Activated CD8-positive, alpha-beta T cell treated with anti-CD3 and anti-CD28 coated beads, Interleukin-2, amount 10 ng/mL, durations not matched to agents 7 days and 5 days (primary cell): Measurements from ENCODE around the gene PLXNB1. TPM values are rescaled to one million over a fixed set of nuclear protein-coding genes. Genes with fewer than 3 reads are reported as not detected.

Source experiments
- ATAC-seq: fragments of 150-1000 bp; cut with Tn5 transposase; one replicate; pipeline ENCODE4 v1.10.0; 2021; ENCODE audit warnings: moderate library complexity
- CTCF ChIA-PET: fragments of 350-600 bp; sonication (Branson Sonifier 250); formaldehyde crosslinking; loops from one replicate; lab custom pipeline; 2021; ENCODE audit warnings: antibody characterized with exemption; lab: Charles Lee
- POLR2A ChIA-PET: fragments of 350-600 bp; sonication (Branson Sonifier 250); formaldehyde crosslinking; loops from one replicate; lab custom pipeline; 2021; ENCODE audit warnings: antibody characterized with exemption; lab: Charles Lee
- DNase-seq: peaks from one replicate; pipeline ENCODE4 v3.0.0-alpha.2; 2020
- H3K27ac Mint-ChIP-seq: one replicate; pipeline ENCODE4 v1.8.0; 2021; ENCODE audit warnings: mild to moderate bottlenecking, mixed read lengths
- H3K27me3 Mint-ChIP-seq: one replicate; pipeline ENCODE4 v1.8.0; 2021; ENCODE audit warnings: low read depth, mixed read lengths
- H3K36me3 Mint-ChIP-seq: one replicate; pipeline ENCODE4 v1.8.0; 2021; ENCODE audit warnings: low read depth, mixed read lengths
- H3K4me1 Mint-ChIP-seq: one replicate; pipeline ENCODE4 v1.8.0; 2021; ENCODE audit warnings: low read depth, mixed read lengths
- H3K4me3 Mint-ChIP-seq: one replicate; pipeline ENCODE4 v1.8.0; 2021; ENCODE audit warnings: mild to moderate bottlenecking, mixed read lengths
- H3K9me3 Mint-ChIP-seq: one replicate; pipeline ENCODE4 v1.8.0; 2022; ENCODE audit warnings: mixed read lengths; ENCODE audit not compliant: insufficient read depth
- total RNA-seq, 2 experiments: library from RNA; stranded (reverse); gene quantifications; one replicate each; pipeline ENCODE4 v1.2.3, GENCODE V29; 2021

The PLXNB1 gene
- total RNA-seq, 2 experiments from 2014 or later: 0.76 to 1.7 TPM

GRCh38 chr3:48417529-48418108, 12.3 kb downstream of the PLXNB1 start:
- ChIA-PET CTCF (interaction anchor here (0.6 to 7.3 kb wide), 2 partner anchors 17 to 18 kb away, joined by 3 to 47 read pairs; no protein-coding TSS in a partner anchor), POLR2A (interaction anchor here (1.1 kb wide), 1 partner anchor 10 kb away, joined by 5 read pairs; no protein-coding TSS in a partner anchor)
- ATAC-seq: no peak
- no peak for DNase-seq
- Mint-ChIP-seq H3K36me3 (no peaks in the 10 kb centered on the region), H3K4me3 (no peak overlapping the region), H3K9me3 (no peaks in the 10 kb centered on the region), H3K4me1 (peaks cover 4% of the 10 kb centered on the region), H3K27ac (no peak overlapping the region), H3K27me3 (no peaks in the 10 kb centered on the region)

GRCh38 chr3:48416546-48416945, 13.3 kb downstream of the PLXNB1 start:
- Mint-ChIP-seq H3K36me3 (no peaks in the 10 kb centered on the region), H3K9me3 (no peaks in the 10 kb centered on the region), H3K4me1 (no peaks in the 10 kb centered on the region), H3K4me3 (no peak overlapping the region), H3K27me3 (no peaks in the 10 kb centered on the region), H3K27ac (no peak overlapping the region)
- ATAC-seq: no peak
- POLR2A ChIA-PET: interaction anchor here (1.1 kb wide), 1 partner anchor 9 kb away, joined by 5 read pairs; no protein-coding TSS in a partner anchor
- DNase-seq: no peak
- CTCF ChIA-PET: interaction anchor here (1.4 to 7.3 kb wide), 3 partner anchors 16 to 20 kb away, joined by 4 to 47 read pairs (median 6); no protein-coding TSS in a partner anchor

GRCh38 chr3:48416091-48416505, 13.8 kb downstream of the PLXNB1 start:
- ChIA-PET CTCF (interaction anchor here (1.4 to 7.3 kb wide), 3 partner anchors 16 to 20 kb away, joined by 4 to 47 read pairs (median 6); no protein-coding TSS in a partner anchor), POLR2A (no interaction called here)
- Mint-ChIP-seq H3K36me3 (no peaks in the 10 kb centered on the region), H3K27ac (no peak overlapping the region), H3K4me1 (no peaks in the 10 kb centered on the region), H3K9me3 (no peaks in the 10 kb centered on the region), H3K27me3 (no peaks in the 10 kb centered on the region), H3K4me3 (no peak overlapping the region)
- DNase-seq (no peak), ATAC-seq (no peak)

- H3K27ac Mint-ChIP-seq: no peak overlapping the region
- no peak overlapping the region for H3K4me3 Mint-ChIP-seq
- H3K9me3 Mint-ChIP-seq: no peaks in the 10 kb centered on the region
- ChIA-PET POLR2A (no interaction called here), CTCF (interaction anchor here (1.4 to 7.3 kb wide), 3 partner anchors 17 to 21 kb away, joined by 4 to 47 read pairs (median 6); no protein-coding TSS in a partner anchor)
- DNase-seq (no peak), ATAC-seq (no peak)
- H3K27me3 Mint-ChIP-seq: no peaks in the 10 kb centered on the region
- no peaks in the 10 kb centered on the region for H3K4me1 Mint-ChIP-seq
- H3K36me3 Mint-ChIP-seq: no peaks in the 10 kb centered on the region
Measured at GRCh38 chr3:48415251-48415953, 14.5 kb downstream of the PLXNB1 start.

GRCh38 chr3:48414376-48415250, 15.3 kb downstream of the PLXNB1 start:
- H3K4me1 Mint-ChIP-seq: no peaks in the 10 kb centered on the region
- H3K27ac Mint-ChIP-seq: no peak overlapping the region
- H3K27me3 Mint-ChIP-seq: no peaks in the 10 kb centered on the region
- no peaks in the 10 kb centered on the region for H3K9me3 Mint-ChIP-seq
- no peaks in the 10 kb centered on the region for H3K36me3 Mint-ChIP-seq
- CTCF ChIA-PET: interaction anchor here (1.9 to 7.3 kb wide), 2 partner anchors 19 to 21 kb away, joined by 6 to 47 read pairs; no protein-coding TSS in a partner anchor
- DNase-seq (no peak), ATAC-seq (no peak)
- H3K4me3 Mint-ChIP-seq: no peak overlapping the region
- POLR2A ChIA-PET: interaction anchor here (0.9 kb wide), 1 partner anchor 25 kb away, joined by 3 read pairs; the partner anchor contains the start of gene CCDC51

GRCh38 chr3:48413611-48414010, 16.3 kb downstream of the PLXNB1 start:
- H3K27me3 Mint-ChIP-seq: no peaks in the 10 kb centered on the region
- ATAC-seq: no peak
- ChIA-PET CTCF (interaction anchor here (1.2 to 7.3 kb wide), 2 partner anchors 13 to 22 kb away, joined by 3 to 47 read pairs; no protein-coding TSS in a partner anchor), POLR2A (no interaction called here)
- H3K36me3 Mint-ChIP-seq: no peaks in the 10 kb centered on the region
- no peak overlapping the region for H3K4me3 Mint-ChIP-seq
- H3K27ac Mint-ChIP-seq: no peak overlapping the region
- no peaks in the 10 kb centered on the region for H3K4me1 Mint-ChIP-seq
- DNase-seq: no peak
- H3K9me3 Mint-ChIP-seq: no peaks in the 10 kb centered on the region

- ChIA-PET POLR2A (no interaction called here), CTCF (interaction anchor here (1.2 to 7.3 kb wide), 2 partner anchors 12 to 23 kb away, joined by 3 to 47 read pairs; no protein-coding TSS in a partner anchor)
- Mint-ChIP-seq H3K4me3 (no peak overlapping the region), H3K36me3 (no peaks in the 10 kb centered on the region), H3K27me3 (no peaks in the 10 kb centered on the region), H3K27ac (no peak overlapping the region), H3K4me1 (no peaks in the 10 kb centered on the region), H3K9me3 (no peaks in the 10 kb centered on the region)
- ATAC-seq (no peak), DNase-seq (no peak)
Measured at GRCh38 chr3:48413086-48413485, 16.8 kb downstream of the PLXNB1 start.

GRCh38 chr3:48412375-48413001, 17.4 kb downstream of the PLXNB1 start:
- POLR2A ChIA-PET: no interaction called here
- DNase-seq (no peak), ATAC-seq (no peak)
- Mint-ChIP-seq H3K4me3 (no peak overlapping the region), H3K4me1 (no peaks in the 10 kb centered on the region), H3K9me3 (no peaks in the 10 kb centered on the region), H3K36me3 (no peaks in the 10 kb centered on the region), H3K27me3 (no peaks in the 10 kb centered on the region), H3K27ac (no peak overlapping the region)
- CTCF ChIA-PET: interaction anchor here (2.1 to 7.3 kb wide), 2 partner anchors 12 to 24 kb away, joined by 10 to 47 read pairs; no protein-coding TSS in a partner anchor

- no peaks in the 10 kb centered on the region for H3K36me3 Mint-ChIP-seq
- H3K9me3 Mint-ChIP-seq: no peaks in the 10 kb centered on the region
- H3K4me1 Mint-ChIP-seq: no peaks in the 10 kb centered on the region
- ChIA-PET POLR2A (interaction anchor here (0.7 kb wide), 1 partner anchor 142 kb away, joined by 3 read pairs; no protein-coding TSS in a partner anchor), CTCF (interaction anchor here (1.2 to 7.3 kb wide), 3 partner anchors 11 to 103 kb away, joined by 3 to 47 read pairs (median 10); no protein-coding TSS in a partner anchor)
- no peak for ATAC-seq
- H3K27me3 Mint-ChIP-seq: no peaks in the 10 kb centered on the region
- H3K27ac Mint-ChIP-seq: no peak overlapping the region
- DNase-seq: no peak
- H3K4me3 Mint-ChIP-seq: no peak overlapping the region
Measured at GRCh38 chr3:48411606-48412374, 18.1 kb downstream of the PLXNB1 start.

GRCh38 chr3:48411041-48411588, 18.8 kb downstream of the PLXNB1 start:
- H3K27ac Mint-ChIP-seq: no peak overlapping the region
- DNase-seq: no peak
- H3K27me3 Mint-ChIP-seq: no peaks in the 10 kb centered on the region
- H3K36me3 Mint-ChIP-seq: no peaks in the 10 kb centered on the region
- H3K4me1 Mint-ChIP-seq: no peaks in the 10 kb centered on the region
- CTCF ChIA-PET: interaction anchor here (1.2 to 7.3 kb wide), 3 partner anchors 11 to 104 kb away, joined by 3 to 47 read pairs (median 10); no protein-coding TSS in a partner anchor
- H3K4me3 Mint-ChIP-seq: no peak overlapping the region
- ATAC-seq: no peak
- POLR2A ChIA-PET: interaction anchor here (0.7 kb wide), 1 partner anchor 143 kb away, joined by 3 read pairs; no protein-coding TSS in a partner anchor
- H3K9me3 Mint-ChIP-seq: no peaks in the 10 kb centered on the region
